ENCODE data around the gene NUP214.

- TF ChIP-seq POLR2A (IDR thresholded peaks at IDR 0.05; ENCODE audit: low read depth, low read length) (no peak), POLR2AphosphoS5 (IDR thresholded peaks at IDR 0.05; ENCODE audit: low read depth, low read length) (no peak)
Observed at GRCh38 chr9:131178926-131179325, 53.5 kb downstream of the NUP214 start.
